ENCODE data around the gene PCDHGA1. TPM values are rescaled to one million over a fixed set of nuclear protein-coding genes. Genes with fewer than 3 reads are reported as not detected.

PCDHGA1 gene
- total and polyA plus RNA-seq, 9 of the 15 experiments (the other 6 are each of a cell fraction or from before 2014, with no cell fraction given), result 0.05 to 0.26 (median 0.18) TPM; not detected in 2

GRCh38 chr5:141477044-141477575 lies 146.8 kb downstream of the PCDHGA1 start:
- ATAC-seq (no peak), DNase-seq (ENCODE audit: extremely low read depth in 1 of 4, low spot score in 3 of 4) (no peak), FAIRE-seq (no peak)
- Histone ChIP-seq H3K4me3 (no peak overlapping the region), H3K36me3 (ENCODE audit: control insufficient read depth, insufficient read depth, low read length) (no peaks in the 10 kb centered on the region), H3K9me1 (ENCODE audit: control insufficient read depth, insufficient read depth, low read length) (no peaks in the 10 kb centered on the region), H3K27ac (ENCODE audit: extremely low read depth, low read depth, low read length) (no peak overlapping the region), H3K27me3 (ENCODE audit: control insufficient read depth in 2 of 2, insufficient read depth in 2 of 2, low read length in 2 of 2) (peaks cover 20 to 32% of the 10 kb centered on the region in 2 experiments; a peak in 4 of 5 replicates), H3K4me2 (ENCODE audit: insufficient read depth, low read length) (no peak overlapping the region), H3K9me3 (replicated peaks; ENCODE audit: control insufficient read depth, insufficient read depth, low read depth, low read length) (no peaks in the 10 kb centered on the region), H2AFZ (ENCODE audit: low read depth, low read length) (no peak overlapping the region), H3K79me2 (ENCODE audit: control insufficient read depth, insufficient read depth, low read length) (no peaks in the 10 kb centered on the region), H4K20me1 (replicated peaks; ENCODE audit: control insufficient read depth, insufficient read depth, low read length) (no peaks in the 10 kb centered on the region; the same call in 1 of the 2 replicates), H3K4me1 (replicated peaks in 1 of 2; ENCODE audit: control insufficient read depth in 2 of 2, insufficient read depth in 2 of 2, low read length in 2 of 2) (peaks cover 0 to 14% of the 10 kb centered on the region in 2 experiments; a peak in 1 of 5 replicates), H3K9ac (ENCODE audit: insufficient read depth in 1 of 2, low read depth in 2 of 2, low read length in 2 of 2) (no peak overlapping the region)
- BruUV-seq (replicated peaks), result no TSS peak
- CTCF ChIA-PET (ENCODE audit: low intra/inter-chr PET ratio), result no interaction called here
- intact Hi-C loops (cut with micrococcal nuclease), result no loop called here
- in situ Hi-C loops (cut with MboI), result no loop called here
- POLR2A ChIA-PET, result no interaction called here
- WGBS (ENCODE audit: insufficient coverage, low coverage, missing lambda C conversion rate), result 9% methylated on average over 24 of the region's 24 CpGs
- no peak for TF ChIP-seq HMG20A (CRISPR knock-in tag; conservative IDR thresholded peaks at IDR 0.05)
- TF ChIP-seq HBP1 (CRISPR knock-in tag; IDR thresholded peaks at IDR 0.05), result no peak
- no peak for TF ChIP-seq UBTF (IDR thresholded peaks at IDR 0.05; ENCODE audit: borderline replicate concordance in 1 of 2, low read depth in 2 of 2, low read length in 2 of 2)
- no peak for TF ChIP-seq ZNF184 (CRISPR knock-in tag; IDR thresholded peaks at IDR 0.05)
- no peak for TF ChIP-seq IRF1 (CRISPR knock-in tag; IDR thresholded peaks at IDR 0.05; ENCODE audit: borderline replicate concordance)
- TF ChIP-seq DIDO1 (tag; IDR thresholded peaks at IDR 0.05; ENCODE audit: low read depth), result no peak
- TF ChIP-seq ZNF766 (CRISPR knock-in tag; conservative IDR thresholded peaks at IDR 0.05), result no peak
- no peak for TF ChIP-seq FOXO4 (CRISPR knock-in tag; IDR thresholded peaks at IDR 0.05)
- no peak for TF ChIP-seq MTA1 (IDR thresholded peaks at IDR 0.05; ENCODE audit: borderline replicate concordance)
- no peak for TF ChIP-seq COPS2 (conservative IDR thresholded peaks at IDR 0.05)
- no peak for TF ChIP-seq ZNF239 (CRISPR knock-in tag; IDR thresholded peaks at IDR 0.05)
- no peak for TF ChIP-seq ARID3B (CRISPR knock-in tag; IDR thresholded peaks at IDR 0.05; ENCODE audit: borderline replicate concordance)
- no peak for TF ChIP-seq NR2F6 (CRISPR knock-in tag; IDR thresholded peaks at IDR 0.05)

All from K562 (cell line).